Measurements from ENCODE around the gene LIN54. TPM values are rescaled to one million over a fixed set of nuclear protein-coding genes. Genes with fewer than 3 reads are reported as not detected.

The LIN54 gene
- total and polyA plus RNA-seq, 2 of the 13 experiments (the other 11 are each of a cell fraction or from before 2014, with no cell fraction given), result 25.2 to 32.9 TPM

DNA sequence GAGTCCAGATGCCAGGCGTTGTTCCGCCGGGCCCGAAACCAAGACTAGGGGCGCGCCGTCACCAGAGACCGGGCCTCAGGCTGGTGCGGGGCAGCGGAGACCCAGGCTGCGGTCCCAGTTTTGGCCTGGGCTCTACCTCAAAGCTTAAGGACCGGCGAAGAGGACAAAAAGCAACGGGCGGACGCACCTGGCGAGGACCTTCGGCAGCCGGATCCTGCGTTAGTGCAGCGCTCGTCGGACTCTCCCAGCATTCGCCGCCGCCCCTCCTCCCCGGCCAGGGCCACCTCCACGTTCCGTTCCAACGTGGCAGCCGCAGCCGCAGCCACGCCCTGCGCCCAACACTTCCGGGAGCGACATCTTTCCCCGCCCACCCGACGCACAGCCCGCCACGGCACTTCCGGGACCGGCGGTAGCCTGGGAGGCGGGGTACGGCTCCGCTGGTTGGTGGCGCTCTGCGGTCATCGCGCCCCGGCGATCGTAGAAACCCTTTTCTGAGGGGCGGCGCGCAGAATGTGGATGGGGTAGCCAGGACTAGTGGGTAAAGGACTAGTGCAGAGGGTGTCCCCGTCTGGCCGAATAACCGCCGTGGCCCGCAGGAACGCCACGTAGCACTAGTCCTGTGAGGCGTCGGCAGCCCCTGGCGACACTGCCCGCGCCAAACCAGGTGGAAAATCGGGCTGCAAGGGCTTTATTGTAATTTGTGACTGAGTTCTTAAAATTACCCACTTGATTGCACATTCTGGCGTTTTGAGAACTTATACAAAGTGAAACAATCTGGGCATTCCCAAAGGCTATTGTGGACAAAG is 119.5 kb downstream of the LIN54 start, which contains the start of gene SEC31A (continued):
- TF ChIP-seq DR1 (CRISPR knock-in tag; IDR thresholded peaks at IDR 0.05) (peak; percentile 96), ZNF776 (CRISPR knock-in tag; IDR thresholded peaks at IDR 0.05) (peak; percentile 96), SNAI1 (CRISPR knock-in tag; IDR thresholded peaks at IDR 0.05; ENCODE audit: borderline replicate concordance) (peak; percentile 86), ZSCAN31 (CRISPR knock-in tag; IDR thresholded peaks at IDR 0.05; ENCODE audit: low read depth) (peak; percentile 87), ZNF354B (CRISPR knock-in tag; IDR thresholded peaks at IDR 0.05) (peak; percentile 93), ZNF337 (CRISPR knock-in tag; IDR thresholded peaks at IDR 0.05; ENCODE audit: borderline replicate concordance, low read depth) (peak; percentile 96; the same call in 1 of the 2 replicates), PHF21A (CRISPR knock-in tag; IDR thresholded peaks at IDR 0.05) (peak; percentile 83), ZNF44 (CRISPR knock-in tag; IDR thresholded peaks at IDR 0.05) (peak; percentile 61; the same call in 1 of the 2 replicates), MEIS2 (CRISPR knock-in tag; IDR thresholded peaks at IDR 0.05) (0 out of 2 replicates have a peak, but pooled peaks have one; percentile 13), KLF16 (CRISPR knock-in tag; IDR thresholded peaks at IDR 0.05) (peak in 1 of 2 experiments; percentile 88; a peak in 2 of 4 replicates)
- TF ChIP-seq, protein P1, sequence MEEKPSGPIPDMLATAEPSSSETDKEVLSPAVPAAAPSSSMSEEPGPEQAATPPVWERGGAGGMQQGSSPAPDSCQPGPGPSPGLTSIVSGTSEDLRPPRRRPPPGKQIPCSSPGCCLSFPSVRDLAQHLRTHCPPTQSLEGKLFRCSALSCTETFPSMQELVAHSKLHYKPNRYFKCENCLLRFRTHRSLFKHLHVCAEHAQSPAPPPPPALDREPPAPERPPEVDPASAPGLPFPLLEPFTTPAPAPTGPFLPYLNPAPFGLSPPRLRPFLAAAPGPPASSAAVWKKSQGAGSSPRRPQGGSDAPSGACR (CRISPR knock-in tag; IDR thresholded peaks at IDR 0.05), result peak; percentile 88; the same call in 1 of the 2 replicates
- TF ChIP-seq, protein P2, sequence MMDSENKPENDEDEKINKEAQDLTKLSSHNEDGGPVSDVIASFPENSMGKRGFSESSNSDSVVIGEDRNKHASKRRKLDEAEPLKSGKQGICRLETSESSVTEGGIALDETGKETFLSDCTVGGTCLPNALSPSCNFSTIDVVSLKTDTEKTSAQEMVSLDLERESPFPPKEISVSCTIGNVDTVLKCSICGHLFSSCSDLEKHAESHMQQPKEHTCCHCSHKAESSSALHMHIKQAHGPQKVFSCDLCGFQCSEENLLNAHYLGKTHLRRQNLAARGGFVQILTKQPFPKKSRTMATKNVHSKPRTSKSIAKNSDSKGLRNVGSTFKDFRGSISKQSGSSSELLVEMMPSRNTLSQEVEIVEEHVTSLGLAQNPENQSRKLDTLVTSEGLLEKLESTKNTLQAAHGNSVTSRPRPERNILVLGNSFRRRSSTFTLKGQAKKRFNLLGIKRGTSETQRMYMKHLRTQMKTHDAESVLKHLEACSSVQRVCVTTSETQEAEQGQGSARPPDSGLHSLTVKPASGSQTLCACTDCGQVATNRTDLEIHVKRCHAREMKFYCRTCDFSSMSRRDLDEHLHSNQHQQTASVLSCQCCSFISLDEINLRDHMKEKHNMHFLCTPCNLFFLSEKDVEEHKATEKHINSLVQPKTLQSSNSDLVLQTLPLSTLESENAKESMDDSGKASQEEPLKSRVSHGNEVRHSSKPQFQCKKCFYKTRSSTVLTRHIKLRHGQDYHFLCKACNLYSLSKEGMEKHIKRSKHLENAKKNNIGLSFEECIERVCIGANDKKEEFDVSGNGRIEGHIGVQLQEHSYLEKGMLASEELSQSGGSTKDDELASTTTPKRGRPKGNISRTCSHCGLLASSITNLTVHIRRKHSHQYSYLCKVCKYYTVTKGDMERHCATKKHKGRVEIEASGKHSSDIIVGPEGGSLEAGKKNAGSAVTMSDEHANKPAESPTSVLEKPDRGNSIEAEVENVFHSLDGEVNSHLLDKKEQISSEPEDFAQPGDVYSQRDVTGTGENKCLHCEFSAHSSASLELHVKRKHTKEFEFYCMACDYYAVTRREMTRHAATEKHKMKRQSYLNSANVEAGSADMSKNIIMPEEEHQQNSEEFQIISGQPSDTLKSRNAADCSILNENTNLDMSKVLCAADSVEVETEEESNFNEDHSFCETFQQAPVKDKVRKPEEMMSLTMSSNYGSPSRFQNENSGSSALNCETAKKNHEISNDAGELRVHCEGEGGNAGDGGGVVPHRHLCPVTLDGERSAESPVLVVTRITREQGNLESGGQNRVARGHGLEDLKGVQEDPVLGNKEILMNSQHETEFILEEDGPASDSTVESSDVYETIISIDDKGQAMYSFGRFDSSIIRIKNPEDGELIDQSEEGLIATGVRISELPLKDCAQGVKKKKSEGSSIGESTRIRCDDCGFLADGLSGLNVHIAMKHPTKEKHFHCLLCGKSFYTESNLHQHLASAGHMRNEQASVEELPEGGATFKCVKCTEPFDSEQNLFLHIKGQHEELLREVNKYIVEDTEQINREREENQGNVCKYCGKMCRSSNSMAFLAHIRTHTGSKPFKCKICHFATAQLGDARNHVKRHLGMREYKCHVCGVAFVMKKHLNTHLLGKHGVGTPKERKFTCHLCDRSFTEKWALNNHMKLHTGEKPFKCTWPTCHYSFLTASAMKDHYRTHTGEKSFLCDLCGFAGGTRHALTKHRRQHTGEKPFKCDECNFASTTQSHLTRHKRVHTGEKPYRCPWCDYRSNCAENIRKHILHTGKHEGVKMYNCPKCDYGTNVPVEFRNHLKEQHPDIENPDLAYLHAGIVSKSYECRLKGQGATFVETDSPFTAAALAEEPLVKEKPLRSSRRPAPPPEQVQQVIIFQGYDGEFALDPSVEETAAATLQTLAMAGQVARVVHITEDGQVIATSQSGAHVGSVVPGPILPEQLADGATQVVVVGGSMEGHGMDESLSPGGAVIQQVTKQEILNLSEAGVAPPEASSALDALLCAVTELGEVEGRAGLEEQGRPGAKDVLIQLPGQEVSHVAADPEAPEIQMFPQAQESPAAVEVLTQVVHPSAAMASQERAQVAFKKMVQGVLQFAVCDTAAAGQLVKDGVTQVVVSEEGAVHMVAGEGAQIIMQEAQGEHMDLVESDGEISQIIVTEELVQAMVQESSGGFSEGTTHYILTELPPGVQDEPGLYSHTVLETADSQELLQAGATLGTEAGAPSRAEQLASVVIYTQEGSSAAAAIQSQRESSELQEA (CRISPR knock-in tag; IDR thresholded peaks at IDR 0.05; ENCODE audit: not compliant biosample characterization), result peak; percentile 91
- TF ChIP-seq, protein P3, sequence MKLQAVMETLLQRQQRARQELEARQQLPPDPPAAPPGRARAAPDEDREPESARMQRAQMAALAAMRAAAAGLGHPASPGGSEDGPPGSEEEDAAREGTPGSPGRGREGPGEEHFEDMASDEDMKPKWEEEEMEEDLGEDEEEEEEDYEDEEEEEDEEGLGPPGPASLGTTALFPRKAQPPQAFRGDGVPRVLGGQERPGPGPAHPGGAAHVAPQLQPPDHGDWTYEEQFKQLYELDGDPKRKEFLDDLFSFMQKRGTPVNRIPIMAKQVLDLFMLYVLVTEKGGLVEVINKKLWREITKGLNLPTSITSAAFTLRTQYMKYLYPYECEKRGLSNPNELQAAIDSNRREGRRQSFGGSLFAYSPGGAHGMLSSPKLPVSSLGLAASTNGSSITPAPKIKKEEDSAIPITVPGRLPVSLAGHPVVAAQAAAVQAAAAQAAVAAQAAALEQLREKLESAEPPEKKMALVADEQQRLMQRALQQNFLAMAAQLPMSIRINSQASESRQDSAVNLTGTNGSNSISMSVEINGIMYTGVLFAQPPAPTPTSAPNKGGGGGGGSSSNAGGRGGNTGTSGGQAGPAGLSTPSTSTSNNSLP (IDR thresholded peaks at IDR 0.05; ENCODE audit: low read depth, low read length), result peak; percentile 36; the same call in 1 of the 2 replicates
- TF ChIP-seq, protein P4, sequence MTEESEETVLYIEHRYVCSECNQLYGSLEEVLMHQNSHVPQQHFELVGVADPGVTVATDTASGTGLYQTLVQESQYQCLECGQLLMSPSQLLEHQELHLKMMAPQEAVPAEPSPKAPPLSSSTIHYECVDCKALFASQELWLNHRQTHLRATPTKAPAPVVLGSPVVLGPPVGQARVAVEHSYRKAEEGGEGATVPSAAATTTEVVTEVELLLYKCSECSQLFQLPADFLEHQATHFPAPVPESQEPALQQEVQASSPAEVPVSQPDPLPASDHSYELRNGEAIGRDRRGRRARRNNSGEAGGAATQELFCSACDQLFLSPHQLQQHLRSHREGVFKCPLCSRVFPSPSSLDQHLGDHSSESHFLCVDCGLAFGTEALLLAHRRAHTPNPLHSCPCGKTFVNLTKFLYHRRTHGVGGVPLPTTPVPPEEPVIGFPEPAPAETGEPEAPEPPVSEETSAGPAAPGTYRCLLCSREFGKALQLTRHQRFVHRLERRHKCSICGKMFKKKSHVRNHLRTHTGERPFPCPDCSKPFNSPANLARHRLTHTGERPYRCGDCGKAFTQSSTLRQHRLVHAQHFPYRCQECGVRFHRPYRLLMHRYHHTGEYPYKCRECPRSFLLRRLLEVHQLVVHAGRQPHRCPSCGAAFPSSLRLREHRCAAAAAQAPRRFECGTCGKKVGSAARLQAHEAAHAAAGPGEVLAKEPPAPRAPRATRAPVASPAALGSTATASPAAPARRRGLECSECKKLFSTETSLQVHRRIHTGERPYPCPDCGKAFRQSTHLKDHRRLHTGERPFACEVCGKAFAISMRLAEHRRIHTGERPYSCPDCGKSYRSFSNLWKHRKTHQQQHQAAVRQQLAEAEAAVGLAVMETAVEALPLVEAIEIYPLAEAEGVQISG (CRISPR knock-in tag; IDR thresholded peaks at IDR 0.05), result peak; percentile 95
